Measurements from ENCODE around the gene OSBPL2.

The OSBPL2 gene

DNA sequence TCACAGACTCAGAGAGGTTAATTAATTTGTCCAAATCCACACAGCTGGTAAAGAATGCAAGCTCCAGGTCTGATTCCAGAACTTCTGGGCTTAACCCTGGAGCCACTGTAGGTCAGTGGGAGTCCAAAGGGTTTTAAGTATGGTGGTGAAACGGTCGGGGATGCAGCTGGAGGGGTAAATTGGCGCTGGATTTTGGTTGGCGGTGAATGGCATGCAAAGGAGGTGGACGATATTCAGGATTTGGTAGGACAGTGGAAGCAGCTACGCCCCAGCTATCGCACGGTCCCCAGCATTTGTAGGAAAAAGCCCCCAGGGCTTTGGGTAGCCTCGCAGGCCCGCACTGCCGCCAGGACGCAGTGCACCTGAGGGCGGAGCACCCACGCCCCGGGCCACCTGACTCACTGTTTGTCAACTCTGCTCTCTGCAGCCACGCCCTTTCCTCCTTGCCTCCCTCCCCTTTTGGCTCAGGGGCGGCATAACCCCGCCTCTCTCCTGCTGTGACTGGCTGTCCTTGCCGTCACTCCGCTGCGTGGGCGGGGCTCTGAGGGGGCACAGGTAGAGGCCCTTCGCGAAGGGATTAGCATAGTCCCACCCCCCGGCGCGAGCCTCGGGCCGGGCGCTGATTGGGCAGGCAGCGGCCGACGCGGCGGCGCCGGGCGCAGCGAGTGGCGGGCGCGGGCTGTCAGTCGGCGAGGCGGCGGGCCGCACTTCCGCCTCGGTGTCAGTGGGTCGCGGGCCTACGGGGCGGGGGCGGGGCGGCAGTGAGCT lies at the start of gene OSBPL2:
TSS of gene OSBPL2 (plus strand) at position 721 of the 768 bp plus-strand sequence. CDS start 17,664 bp downstream, outside the sequence.
- DNase-seq (ENCODE audit: low read depth, low spot score): peak; percentile 100

DNA sequence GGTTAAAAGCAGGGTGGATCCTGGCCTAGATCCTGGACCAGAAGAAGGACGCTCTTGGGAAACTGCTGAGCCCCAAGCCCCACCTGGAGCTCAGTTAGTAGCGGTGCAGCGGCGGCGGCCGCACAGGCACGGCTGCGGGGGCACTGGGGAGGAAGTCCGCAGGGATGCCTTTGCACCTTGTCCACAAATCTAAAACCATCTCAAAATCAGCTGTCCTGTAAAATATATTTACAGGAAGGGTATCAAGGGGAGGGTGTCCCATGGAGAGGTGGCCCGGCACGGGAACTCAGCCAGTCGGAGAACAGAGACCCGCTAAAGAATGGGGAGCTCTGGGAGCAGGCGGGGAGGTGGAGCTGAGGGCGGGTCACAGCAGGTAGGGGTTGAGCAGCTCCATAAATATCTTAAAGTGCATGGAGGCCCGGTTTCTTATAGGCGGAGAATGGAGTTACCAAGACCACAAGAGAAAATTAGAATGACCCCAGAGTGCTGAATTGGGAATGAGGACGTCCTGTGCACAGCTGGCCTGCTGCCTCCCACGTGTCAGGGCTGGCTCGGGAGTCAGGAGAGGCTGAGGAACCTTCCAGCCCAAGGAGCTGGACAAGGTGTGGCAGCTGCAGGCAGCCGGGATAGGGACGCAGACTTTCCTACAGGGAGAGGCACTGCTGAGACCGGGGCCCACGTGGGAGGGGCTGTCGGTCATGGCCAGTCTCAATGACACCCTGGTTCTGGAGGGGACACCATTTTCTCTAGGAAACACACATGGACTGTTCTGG lies 47.5 kb upstream of the OSBPL2 start:
- DNase-seq (ENCODE audit: low read depth, low spot score): no peak

DNA sequence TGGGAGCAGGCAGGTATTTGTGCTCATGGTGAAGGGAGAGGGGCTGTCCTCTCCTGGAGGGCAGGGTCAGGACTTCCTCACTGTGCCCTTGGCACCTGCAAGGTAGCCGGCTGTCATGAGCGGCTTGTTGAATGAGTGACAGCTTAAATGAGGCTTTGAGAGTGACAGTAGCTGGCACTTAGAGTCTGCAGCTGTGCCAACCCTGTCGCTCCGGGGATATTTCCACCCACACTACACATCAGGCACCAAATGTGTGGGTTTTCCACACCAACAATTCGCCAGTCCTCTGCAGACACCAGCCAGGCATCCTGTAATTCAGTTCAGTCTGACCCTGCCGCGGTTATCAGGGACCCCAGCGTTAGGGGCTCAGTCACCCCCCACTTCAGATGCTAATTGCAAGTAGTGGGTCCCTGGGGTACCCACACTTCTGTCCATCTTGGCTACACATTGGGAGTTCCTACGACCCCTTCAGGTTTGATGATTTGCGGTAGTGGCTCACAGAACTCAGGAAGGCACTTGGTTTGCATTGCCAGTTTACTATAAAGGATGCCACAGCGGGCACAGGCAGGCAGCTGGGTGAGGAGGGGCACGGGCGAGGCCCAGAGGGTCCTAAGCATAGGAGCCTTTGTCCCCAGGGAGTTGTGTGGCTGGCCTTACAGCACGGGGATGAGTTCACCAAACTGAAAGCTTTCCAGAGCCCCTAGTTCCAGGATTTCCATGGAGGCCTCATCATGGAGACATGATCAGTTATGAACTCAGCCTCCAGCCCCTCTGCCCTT lies 46.4 kb upstream of the OSBPL2 start:
- no peak for DNase-seq (ENCODE audit: low read depth, low spot score)

DNA sequence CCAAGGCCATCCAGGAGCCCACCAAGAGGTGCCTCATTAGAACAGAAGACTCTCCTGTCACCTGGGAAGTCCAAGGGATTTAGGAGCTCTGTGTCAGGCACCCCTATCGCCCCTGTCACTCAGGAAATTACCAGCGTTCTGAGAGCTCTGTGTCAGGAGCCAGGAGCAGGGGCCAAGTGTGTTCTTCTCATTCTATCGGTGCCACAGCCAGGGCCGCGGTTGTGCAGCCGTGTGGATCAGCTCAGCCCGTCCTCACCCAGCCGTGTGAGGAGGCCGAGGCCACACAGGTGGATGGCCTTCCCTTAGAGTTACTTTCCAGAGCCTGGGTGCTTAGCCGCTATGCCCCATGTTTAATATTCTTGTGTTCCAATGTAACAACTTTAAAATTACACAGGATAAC lies 45.7 kb upstream of the OSBPL2 start:
- no peak for DNase-seq (ENCODE audit: low read depth, low spot score)

DNA sequence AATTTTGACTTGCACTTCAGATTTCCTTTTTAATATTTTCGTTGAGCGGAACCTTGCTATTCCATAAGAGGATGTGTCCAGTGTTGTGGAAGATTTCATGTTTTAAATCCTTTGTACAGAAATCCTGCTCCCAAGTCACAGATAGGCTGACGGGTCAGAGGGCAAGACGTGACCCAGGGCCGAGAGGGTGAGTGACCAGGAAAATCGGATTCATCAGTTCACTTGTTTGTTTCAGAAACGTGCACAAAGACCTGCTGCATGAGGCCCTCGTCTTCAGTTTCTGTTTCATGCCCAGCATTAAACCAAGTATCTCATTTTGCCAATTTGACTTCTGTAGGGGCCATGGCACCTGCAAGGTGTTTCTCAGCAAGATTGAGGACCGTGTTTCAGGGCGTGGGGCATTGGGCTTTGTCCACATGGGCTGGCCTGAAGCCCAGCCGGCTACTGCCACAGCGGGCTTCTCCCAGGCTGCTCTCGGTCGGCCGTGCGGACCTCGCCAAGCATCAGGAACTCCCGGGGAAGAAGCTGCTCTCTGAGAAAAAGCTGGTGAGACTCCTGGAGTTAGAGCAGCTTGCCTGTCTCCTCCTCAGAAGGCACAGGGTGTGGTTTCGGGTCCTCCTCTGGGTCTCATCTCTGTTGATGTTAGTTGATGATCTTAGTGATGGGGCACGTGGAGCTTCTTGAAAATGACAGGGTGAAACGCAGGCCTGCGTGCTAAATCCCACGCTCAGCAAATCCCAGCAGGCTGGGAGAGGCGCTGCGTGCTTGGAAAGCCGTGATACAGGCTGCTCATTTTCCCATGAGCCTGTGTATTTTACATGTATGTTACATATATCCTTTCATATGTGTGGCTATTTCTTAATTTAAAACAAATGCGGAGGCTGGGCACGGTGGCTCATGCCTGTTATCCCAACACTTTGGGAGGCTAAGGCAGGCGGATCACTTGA lies 45.0 kb upstream of the OSBPL2 start:
- no peak for DNase-seq (ENCODE audit: low read depth, low spot score)

DNA sequence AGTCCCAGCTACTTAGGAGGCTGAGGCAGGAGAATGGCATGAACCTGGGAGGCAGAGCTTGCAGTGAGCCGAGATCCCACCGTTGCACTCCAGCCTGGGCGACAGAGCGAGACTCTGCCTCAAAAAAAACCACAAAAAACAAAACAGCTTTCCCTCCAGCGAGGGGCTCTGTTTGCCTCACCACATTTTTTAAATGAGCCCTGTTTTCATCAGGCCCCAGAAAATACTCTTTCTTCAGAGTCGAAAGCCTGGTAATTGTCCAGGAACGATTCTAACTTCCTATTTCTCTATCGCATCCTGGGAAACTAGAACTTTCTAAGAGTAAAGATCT lies 43.3 kb upstream of the OSBPL2 start:
- no peak for DNase-seq (ENCODE audit: low read depth, low spot score)

DNA sequence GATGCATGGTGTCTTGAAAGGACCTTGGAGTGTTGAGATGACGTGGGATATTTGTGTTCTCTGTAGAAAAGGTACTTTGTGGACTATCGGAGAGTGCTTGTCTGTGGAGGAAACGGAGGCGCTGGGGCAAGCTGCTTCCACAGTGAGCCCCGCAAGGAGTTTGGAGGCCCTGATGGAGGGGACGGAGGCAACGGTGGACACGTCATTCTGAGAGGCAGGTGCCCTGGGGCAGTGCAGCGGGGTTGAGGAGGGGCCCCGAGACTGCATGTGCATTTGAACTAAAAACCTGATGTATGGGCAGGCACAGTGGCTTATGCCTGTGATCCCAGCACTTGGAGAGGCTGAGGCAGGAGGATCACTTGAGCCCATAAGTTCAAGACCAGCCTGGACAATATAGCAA lies 42.6 kb upstream of the OSBPL2 start:
- no peak for DNase-seq (ENCODE audit: low read depth, low spot score)

DNA sequence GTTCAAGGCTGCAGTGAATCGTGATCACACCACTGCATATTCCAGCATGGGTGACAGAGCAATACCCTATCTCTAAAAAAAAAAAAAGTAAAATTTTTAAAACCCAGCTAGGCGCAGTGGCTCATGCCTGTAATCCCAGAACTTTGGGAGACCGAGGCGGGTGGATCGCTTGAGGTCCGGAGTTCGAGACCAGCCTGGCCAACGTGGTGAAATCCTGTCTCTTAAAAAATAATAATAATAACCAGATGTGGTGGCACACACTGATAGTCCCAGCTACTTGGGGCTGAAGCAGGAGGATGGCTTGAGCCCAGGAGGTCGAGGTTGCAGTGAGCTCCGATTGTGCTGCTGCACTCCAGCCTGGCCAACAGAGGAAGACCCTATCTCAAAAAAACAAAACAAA lies 42.0 kb upstream of the OSBPL2 start:
- no peak for DNase-seq (ENCODE audit: low read depth, low spot score)

DNA sequence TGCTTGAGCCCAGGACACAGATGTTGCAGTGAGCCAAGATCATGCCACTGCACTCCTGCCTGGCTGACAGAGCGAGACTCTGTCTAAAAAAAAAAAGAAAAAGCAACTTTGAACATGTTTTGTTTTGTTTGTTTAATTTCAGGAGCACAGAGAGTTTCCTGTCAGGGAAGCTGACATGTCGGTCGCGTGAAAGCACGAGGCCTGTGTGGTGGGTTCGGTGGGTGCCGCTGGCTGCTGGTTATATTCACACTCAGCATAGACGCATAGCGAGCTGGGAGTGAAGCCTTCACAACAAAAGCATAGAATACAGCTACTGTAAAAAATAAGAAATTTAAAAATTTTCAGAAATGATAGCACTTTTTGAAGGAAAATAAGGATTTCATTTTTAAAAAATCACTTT lies 41.0 kb upstream of the OSBPL2 start:
- DNase-seq (ENCODE audit: low read depth, low spot score): no peak

DNA sequence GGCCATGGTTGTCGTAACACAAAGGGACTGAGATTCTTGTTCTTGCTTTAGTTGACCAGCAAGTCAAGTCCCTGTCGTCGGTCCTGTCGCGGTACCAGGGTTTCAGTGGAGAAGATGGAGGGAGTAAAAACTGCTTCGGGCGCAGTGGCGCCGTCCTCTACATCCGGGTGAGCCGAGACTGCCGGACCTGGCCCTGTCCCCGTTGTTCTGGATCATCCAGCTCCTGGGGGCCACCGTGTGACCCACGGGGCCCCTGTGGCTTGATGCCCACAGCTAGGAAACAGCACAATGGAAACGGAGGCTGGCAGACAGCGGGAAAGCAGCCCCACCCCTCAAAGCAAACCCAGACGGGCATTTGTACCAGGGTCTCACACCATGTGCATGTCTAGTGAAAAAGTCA lies 40.5 kb upstream of the OSBPL2 start:
- DNase-seq (ENCODE audit: low read depth, low spot score): no peak

DNA sequence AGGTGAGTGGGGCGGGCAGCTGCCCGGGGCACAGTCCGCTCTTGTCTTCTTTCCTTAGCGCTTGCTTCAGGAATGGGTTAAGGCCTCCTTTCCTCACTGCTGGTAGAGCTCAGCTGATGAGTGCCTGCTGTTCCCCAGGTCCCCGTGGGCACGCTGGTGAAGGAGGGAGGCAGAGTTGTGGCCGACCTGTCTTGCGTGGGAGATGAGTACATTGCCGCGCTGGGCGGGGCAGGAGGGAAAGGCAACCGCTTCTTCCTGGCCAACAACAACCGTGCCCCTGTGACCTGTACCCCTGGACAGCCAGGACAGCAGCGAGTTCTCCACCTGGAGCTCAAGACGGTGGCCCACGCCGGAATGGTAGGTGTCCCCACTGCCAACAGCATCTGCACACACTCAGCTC lies 39.8 kb upstream of the OSBPL2 start:
- DNase-seq (ENCODE audit: low read depth, low spot score): no peak

DNA sequence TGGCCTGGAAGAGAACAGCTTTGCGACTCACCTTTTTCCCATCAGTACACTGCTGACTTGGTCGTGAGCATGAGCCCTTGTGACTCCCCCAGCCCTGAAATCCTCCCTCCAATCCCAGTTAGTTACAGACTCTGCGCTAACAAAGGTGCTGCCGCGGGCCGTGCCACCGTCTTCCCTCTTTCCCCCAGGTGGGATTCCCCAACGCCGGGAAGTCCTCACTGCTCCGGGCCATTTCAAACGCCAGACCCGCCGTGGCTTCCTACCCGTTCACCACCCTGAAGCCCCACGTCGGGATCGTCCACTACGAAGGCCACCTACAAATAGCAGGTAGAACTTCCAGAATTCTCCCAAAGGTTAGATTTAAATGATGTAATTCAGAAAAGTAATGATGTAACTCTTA lies 39.4 kb upstream of the OSBPL2 start:
- DNase-seq (ENCODE audit: low read depth, low spot score): no peak

DNA sequence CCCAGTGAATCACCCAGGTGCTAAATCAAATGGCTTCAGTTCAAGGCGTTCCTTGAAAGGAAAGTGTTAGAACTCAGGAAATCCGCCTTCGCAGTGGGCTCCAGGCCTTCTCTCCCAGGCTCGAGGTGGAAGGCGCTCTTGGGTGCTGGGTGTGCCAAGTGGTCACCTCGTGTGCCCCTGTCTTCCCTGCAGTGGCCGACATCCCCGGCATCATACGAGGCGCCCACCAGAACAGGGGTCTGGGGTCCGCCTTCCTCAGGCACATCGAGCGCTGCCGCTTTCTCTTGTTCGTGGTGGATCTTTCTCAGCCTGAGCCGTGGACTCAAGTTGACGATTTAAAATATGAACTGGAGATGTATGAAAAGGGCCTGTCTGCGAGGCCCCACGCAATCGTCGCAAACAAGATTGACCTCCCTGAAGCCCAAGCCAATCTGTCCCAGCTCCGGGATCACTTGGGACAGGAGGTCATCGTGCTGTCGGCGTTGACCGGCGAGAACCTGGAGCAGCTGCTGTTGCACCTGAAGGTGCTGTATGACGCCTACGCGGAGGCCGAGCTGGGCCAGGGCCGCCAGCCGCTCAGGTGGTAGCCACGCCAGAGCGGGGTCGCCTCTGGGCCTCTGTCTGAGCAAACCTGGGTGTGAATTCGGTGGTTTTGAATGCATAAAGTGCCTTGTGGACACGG lies 37.7 kb upstream of the OSBPL2 start:
- DNase-seq (ENCODE audit: low read depth, low spot score): no peak

DNA sequence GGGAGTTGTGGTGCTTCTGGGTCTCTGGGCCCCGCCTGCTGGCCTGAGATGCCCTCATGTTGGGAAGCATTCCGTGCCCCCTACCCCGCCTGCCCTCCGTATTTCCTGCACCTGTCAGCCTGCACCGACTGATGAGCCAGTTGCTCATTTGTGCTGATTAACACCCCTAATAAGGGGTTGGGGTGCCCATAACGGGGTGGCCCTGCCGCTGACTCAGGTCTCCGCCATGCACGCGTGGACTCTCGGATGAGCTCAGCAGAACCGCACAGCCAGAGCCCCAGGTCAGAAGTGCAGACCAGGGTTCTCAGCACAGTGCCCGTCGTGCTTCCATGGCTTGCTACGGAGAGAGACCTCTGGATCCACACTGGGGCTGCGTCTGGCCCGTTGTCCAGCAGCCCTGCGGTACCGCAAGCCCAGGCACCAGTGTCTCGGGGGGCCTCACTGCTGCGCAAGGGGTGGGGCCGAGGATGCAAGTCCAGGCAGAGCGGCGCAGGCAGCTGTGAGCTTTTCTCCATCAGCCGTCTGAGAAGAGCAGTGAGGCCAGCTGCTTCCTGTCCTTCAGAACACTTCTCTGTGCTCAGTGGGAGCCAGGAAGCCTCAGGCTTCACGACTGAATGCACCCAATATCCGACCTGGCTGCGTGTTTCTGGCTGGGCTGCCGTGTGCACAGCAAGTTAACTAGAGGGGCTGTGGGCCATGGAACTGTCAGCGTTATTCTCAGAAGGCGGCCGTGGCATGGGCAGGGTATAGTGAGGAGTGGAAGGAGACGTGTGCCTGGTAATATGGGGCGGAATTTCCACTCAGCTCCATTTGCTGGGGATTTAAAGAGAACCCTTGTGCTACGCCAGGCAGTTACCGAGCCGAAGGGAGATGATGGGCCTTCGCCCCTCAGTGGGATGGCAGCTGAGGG lies 36.9 kb upstream of the OSBPL2 start:
- DNase-seq (ENCODE audit: low read depth, low spot score): no peak

DNA sequence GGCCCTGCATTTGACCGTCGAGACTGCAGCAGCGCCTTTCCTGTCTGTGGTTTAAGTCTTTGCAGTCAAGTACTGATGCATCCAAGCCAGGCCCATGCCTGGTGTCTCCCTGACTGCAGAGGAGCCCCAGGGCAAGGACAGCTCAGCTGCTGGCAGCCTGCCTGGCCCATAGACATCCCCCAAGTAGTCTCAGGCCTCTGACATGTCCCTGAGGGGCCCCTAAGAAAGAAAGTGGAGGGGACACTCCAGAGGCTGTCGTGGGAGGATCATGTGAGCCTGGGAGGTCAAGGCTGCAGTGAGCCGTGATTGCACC lies 36.3 kb upstream of the OSBPL2 start:
- DNase-seq (ENCODE audit: low read depth, low spot score): no peak

DNA sequence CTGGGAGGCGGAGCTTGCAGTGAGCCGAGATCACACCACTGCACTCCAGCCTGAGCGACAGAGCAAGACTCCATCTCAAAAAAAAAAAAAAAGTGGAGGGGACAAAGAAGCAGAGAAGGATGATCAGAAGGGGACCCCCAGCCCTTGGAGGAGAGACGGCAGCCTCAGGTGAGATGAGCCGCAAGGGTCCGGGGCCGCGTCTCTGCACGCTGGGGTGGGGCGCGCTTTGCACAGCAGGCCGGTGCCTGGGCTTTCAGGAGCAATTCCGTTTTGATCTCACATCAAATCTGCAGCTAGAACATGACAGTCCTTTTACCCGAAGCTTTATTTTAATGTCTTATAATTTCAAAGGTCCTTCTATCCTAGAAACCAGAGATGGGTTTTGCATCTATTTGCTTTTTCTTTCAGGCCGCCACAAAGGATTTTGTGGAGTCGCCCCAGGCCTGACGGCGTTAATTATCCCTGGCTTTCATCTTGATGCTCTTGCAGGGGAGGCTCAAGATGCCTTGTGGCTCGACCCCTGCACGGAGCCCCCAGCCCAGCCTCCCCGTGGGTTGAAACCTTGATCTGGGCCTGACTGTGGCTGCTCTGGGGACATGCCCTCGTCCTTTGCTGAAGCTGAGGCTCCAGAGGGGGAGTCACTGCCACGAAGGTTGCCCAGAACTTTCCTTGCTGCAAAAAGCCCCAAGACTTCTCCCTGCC lies 35.5 kb upstream of the OSBPL2 start:
- DNase-seq (ENCODE audit: low read depth, low spot score): no peak

DNA sequence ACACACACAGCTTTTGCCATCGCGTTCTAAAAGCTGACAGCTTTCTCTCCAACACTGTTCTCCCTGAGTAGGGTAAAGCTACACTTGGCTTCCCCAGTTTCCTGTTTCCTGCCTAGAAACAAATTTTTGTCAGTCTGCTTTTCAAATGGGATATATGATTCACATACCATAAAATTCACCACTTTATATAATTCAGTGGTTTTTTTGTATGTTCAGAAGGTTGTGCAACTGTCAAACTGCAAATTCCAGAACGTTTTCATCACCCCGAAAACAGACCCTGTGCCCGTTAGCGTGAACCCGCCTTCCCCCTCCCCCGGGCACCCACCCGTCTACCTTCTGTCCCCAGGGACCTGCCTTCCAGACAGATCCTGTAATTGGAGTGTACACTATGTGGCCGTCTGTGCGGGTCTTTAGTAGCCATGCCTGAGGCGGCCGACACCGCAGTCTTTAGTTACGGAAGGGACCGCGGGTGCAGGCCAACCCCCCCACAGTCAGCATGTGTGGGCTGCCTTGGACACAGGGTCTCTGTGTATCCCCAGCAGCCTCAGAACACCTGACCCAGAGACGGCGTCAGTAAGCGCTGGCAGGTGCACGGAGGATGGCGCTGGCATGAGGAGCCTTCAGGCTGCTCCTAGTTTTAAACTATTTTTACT lies 34.8 kb upstream of the OSBPL2 start:
- no peak for DNase-seq (ENCODE audit: low read depth, low spot score)

DNA sequence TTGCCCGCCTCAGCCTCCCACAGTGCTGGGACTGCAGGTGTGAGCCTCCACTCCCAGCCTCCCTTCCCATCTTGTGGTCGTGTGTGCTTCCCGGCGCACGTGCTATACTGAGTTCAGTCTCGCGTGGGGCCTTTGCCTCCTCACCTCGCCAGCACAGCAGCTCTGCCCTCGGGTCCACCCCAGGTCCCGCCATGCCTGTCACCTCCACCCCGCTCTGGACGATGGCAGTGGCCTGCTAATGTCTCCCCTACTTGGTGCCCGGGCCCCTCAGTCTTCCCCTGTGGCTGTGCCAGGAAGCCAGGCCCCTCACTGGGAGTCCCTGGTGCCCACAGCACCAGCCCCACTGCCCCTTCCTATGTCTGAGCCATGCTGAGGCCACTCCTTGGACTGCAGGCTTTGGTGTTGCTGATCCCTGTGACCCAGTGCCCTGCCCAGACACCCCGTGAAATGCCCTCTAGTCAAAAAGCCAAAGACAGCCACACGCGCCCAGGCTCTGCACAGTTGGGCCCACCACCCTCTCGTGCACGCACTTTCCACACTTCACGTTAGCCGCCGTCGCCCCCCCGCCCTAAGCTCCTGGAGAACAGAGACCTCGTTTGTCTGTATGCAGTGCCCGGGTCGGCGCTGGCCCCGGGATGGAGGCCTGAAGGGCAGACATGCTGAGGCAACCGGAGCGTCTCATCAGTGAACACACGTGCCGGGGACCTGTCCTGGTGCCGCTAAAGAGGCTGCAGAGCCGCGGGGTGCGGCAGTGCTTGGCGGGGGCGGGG lies 32.5 kb upstream of the OSBPL2 start:
- DNase-seq (ENCODE audit: low read depth, low spot score): no peak

Measured in ELF-1 (cell line).